ENCODE data around the gene ACAA2. TPM values are rescaled to one million over a fixed set of nuclear protein-coding genes. Genes with fewer than 3 reads are reported as not detected.
"Not testable (repeated sequence)": the region's sequence is repeated elsewhere in the genome, so short reads cannot be mapped to it uniquely, and the experiment has no call there.

The ACAA2 gene
- total and polyA plus RNA-seq, 8 donors: 23.3 to 122 (median 36.0) TPM

- DNase-seq: no peak
- Histone ChIP-seq H3K27me3 (no peaks in the 10 kb centered on the region), H3K9me3 (no peaks in the 10 kb centered on the region), H3K36me3 (peaks cover 0 to 15% (median 14%) of the 10 kb centered on the region in 4 donors), H3K4me1 (no peaks in the 10 kb centered on the region), H3K4me3 (no peak overlapping the region), H3K27ac (no peak overlapping the region)
- TF ChIP-seq, protein P1, sequence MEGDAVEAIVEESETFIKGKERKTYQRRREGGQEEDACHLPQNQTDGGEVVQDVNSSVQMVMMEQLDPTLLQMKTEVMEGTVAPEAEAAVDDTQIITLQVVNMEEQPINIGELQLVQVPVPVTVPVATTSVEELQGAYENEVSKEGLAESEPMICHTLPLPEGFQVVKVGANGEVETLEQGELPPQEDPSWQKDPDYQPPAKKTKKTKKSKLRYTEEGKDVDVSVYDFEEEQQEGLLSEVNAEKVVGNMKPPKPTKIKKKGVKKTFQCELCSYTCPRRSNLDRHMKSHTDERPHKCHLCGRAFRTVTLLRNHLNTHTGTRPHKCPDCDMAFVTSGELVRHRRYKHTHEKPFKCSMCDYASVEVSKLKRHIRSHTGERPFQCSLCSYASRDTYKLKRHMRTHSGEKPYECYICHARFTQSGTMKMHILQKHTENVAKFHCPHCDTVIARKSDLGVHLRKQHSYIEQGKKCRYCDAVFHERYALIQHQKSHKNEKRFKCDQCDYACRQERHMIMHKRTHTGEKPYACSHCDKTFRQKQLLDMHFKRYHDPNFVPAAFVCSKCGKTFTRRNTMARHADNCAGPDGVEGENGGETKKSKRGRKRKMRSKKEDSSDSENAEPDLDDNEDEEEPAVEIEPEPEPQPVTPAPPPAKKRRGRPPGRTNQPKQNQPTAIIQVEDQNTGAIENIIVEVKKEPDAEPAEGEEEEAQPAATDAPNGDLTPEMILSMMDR (IDR thresholded peaks at IDR 0.05): no peak
- no peak for TF ChIP-seq EP300 (IDR thresholded peaks at IDR 0.05)
- no peak for TF ChIP-seq POLR2A (IDR thresholded peaks at IDR 0.05)
- no peak for TF ChIP-seq POLR2AphosphoS5 (IDR thresholded peaks at IDR 0.05)
- intact Hi-C loops (cut with DNase I; ENCODE audit: low total_unique reads): no loop called here
- WGBS, 5 donors: 81 to 94% (median 87%) methylated on average over 4 of the region's 4 CpGs
Measured at GRCh38 chr18:49802623-49803022, 10.7 kb downstream of the ACAA2 start.

- intact Hi-C loops (cut with DNase I; ENCODE audit: low total_unique reads); H3K9me3 ChIP-seq; DNase-seq; H3K4me3 ChIP-seq; H3K27ac ChIP-seq; H3K4me1 ChIP-seq; H3K27me3 ChIP-seq: not testable (repeated sequence)
- WGBS, 5 donors: 94 to 100% (median 95%) methylated on average over 4 to 5 of the region's 5 CpGs
- peaks cover 0 to 31% (median 29%) of the 10 kb centered on the region in 4 donors for H3K36me3 ChIP-seq
Measured at GRCh38 chr18:49800491-49800890, 12.8 kb downstream of the ACAA2 start.

GRCh38 chr18:49799806-49800205 is 13.5 kb downstream of the ACAA2 start:
- H3K4me1 ChIP-seq; DNase-seq; H3K27me3 ChIP-seq; intact Hi-C loops (cut with DNase I; ENCODE audit: low total_unique reads); H3K9me3 ChIP-seq; H3K27ac ChIP-seq; H3K4me3 ChIP-seq: not testable (repeated sequence)
- peaks cover 0 to 38% (median 36%) of the 10 kb centered on the region in 4 donors for H3K36me3 ChIP-seq
- 82 to 98% (median 97%) methylated on average over 3 to 19 of the region's 29 CpGs; no CpG with 5 or more reads in 1 of the 5 donors for WGBS, 5 donors

GRCh38 chr18:49798001-49798400 is 15.3 kb downstream of the ACAA2 start:
- H3K27ac ChIP-seq: no peak overlapping the region
- WGBS, 5 donors: 96 to 99% (median 97%) methylated on average over 4 of the region's 4 CpGs
- DNase-seq: no peak
- H3K27me3 ChIP-seq: no peaks in the 10 kb centered on the region
- no peak overlapping the region for H3K4me3 ChIP-seq
- H3K36me3 ChIP-seq: peaks cover 0 to 56% (median 51%) of the 10 kb centered on the region in 4 donors
- intact Hi-C loops (cut with DNase I; ENCODE audit: low total_unique reads): no loop called here
- H3K4me1 ChIP-seq: peaks cover 0 to 7% (median 0%) of the 10 kb centered on the region in 4 donors
- H3K9me3 ChIP-seq: no peaks in the 10 kb centered on the region
- TF ChIP-seq POLR2AphosphoS5 (IDR thresholded peaks at IDR 0.05) (no peak), EP300 (IDR thresholded peaks at IDR 0.05) (no peak), POLR2A (IDR thresholded peaks at IDR 0.05) (no peak)
- TF ChIP-seq, protein P1 (IDR thresholded peaks at IDR 0.05): no peak

DNA sequence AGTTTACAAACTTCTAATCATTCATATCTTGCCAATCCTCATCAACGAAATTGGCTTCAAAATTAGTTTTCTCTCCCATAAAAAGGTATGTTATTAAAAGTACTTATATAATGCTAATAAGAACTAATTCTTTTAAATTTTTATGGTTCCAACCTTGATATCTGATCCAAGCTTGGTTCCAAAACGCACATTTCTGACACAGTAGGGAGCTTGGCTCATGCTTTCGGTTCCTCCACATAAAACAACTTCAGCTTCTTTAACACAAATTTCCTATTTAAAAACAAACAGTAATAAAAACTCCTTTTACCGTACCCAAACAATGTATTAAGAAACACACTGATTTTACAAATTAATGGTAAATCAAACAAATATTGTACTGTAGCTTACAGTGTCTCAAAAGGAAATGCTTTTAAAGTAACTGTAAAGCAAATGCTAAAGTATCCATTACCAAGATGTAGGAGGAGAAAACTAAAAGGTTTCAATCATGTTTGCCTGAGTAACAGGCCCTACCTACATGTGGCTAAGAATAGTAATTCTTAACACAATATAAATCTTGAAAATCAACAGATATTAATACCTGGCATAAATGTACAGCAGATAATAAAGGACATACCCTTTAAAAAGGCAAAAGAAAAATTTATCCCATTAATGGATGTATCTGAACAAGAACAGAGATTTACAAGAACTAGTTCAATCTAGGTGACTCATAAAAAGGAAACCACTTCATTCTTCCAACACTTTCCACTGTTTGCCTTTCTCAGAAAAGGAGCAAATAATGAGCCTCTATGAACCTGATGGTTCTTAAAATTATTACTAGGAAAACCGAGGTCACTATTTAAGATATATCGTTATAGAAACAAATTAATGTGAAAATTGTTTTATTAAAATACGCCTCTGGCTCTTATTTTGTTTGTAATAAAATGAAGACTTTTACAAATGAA is 17.5 kb downstream of the ACAA2 start:
- DNase-seq: no peak
- intact Hi-C loops (cut with DNase I; ENCODE audit: low total_unique reads): no loop called here
- H3K4me3 ChIP-seq: no peak overlapping the region
- H3K27me3 ChIP-seq: no peaks in the 10 kb centered on the region
- WGBS, 5 donors: 87 to 90% (median 87%) methylated on average over 7 of the region's 7 CpGs
- H3K4me1 ChIP-seq: peaks cover 0 to 10% (median 0%) of the 10 kb centered on the region in 4 donors
- TF ChIP-seq EP300 (IDR thresholded peaks at IDR 0.05): no peak
- TF ChIP-seq, protein P1 (IDR thresholded peaks at IDR 0.05): no peak
- no peak for TF ChIP-seq POLR2A (IDR thresholded peaks at IDR 0.05)
- no peak for TF ChIP-seq POLR2AphosphoS5 (IDR thresholded peaks at IDR 0.05)
- no peaks in the 10 kb centered on the region for H3K9me3 ChIP-seq
- H3K36me3 ChIP-seq: peaks cover 0 to 65% (median 57%) of the 10 kb centered on the region in 4 donors
- H3K27ac ChIP-seq: no peak overlapping the region
